Activated T-cell treated with anti-CD3 and anti-CD28 coated beads, Interleukin-2, amount 50 U/mL, for 1 hour (primary cell): Measurements from ENCODE around the gene PTPN9.
"Not testable (repeated sequence)": the region's sequence is repeated elsewhere in the genome, so short reads cannot be mapped to it uniquely, and the experiment has no call there.

ENCODE experiments used
- DNase-seq: peaks from one replicate; pipeline ENCODE4 v3.0.0-alpha.2; 2020

PTPN9 gene

DNA sequence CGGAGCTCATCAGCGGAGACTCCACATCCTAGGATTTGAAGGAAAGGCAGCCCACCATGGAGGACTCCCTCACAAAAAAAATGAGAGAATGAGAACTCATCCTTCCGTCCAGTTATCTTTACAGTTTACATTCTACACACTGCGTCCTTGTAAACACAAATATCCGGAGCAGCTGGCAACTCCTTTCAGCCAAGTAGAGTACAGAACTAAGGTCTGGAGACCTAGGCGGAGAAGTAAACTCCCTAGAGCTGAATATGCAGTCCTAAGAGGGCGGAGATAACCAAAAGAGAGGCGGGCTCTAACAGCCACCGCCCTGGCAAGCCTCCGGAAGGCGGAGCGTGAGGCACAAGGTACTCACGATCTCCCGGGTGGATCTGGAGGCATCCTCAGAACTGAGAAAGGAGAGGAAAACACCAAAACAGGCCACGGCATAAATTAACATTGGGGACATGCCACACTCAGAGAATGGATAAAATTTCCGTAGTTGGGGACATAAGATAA lies 126.7 kb downstream of the PTPN9 start:
- DNase-seq, result peak; percentile 75

DNA sequence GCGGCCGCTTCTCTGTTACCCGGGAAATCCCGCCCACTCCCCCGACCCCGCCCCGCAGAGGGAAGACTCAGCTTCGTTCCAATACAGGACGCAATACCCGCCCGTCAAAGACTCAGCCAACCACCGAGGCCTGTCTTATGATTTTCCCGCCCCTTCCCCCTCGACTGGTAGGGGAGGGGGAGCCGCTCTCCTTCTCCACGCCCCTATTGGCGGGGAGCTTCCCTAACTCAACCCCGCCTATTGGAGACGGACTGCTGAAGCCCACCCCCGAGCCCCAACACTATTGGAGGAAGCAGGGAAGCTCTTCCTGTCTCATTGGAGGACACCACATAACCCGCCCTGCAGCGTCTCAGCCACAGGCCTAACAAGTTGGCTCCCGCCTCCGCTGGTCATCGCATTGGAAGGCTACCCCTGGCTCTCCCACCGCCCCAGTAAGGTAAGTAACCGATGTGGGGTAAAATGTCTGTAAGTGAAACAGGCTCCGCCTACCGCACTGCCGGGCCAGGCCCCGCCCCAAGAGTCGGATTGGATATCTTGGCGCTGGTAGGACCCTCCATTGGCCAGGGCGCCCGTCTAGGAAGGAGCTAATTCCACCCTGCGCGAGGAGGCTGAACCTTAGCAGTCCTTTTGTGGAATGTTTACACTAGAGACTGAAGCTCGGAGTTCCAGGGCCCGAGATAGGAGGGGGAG lies 127.3 kb downstream of the PTPN9 start, which contains the start of gene SIN3A:
Gene SIN3A (minus strand): TSS at position 17 of the 690 bp plus-strand sequence. CDS start 21,315 bp downstream, outside the sequence.
- DNase-seq, result peak; percentile 97

DNA sequence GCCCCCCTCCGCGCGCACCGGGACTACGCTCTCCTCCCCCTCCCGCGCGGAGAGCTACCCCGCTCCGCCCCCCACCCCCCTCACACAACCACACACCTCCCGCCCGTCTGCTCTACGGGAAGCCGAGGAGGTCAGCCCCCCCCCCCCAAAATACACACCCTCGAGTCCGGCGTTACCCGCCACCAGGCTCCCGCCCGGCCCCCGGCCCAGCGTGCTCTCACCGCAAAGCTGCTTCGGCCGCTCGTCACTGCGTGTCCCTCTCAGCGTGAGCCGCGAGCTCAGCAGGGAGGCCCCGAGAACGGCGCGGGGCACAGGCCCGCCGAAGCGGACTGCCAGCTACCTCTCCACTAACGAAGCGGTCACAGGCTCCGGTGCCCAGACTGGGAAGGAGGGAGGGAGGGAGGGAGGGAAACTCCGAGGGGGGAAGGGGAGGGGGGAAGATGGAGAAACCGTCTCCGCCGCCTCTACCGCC lies 127.9 kb downstream of the PTPN9 start:
- no peak for DNase-seq

DNA sequence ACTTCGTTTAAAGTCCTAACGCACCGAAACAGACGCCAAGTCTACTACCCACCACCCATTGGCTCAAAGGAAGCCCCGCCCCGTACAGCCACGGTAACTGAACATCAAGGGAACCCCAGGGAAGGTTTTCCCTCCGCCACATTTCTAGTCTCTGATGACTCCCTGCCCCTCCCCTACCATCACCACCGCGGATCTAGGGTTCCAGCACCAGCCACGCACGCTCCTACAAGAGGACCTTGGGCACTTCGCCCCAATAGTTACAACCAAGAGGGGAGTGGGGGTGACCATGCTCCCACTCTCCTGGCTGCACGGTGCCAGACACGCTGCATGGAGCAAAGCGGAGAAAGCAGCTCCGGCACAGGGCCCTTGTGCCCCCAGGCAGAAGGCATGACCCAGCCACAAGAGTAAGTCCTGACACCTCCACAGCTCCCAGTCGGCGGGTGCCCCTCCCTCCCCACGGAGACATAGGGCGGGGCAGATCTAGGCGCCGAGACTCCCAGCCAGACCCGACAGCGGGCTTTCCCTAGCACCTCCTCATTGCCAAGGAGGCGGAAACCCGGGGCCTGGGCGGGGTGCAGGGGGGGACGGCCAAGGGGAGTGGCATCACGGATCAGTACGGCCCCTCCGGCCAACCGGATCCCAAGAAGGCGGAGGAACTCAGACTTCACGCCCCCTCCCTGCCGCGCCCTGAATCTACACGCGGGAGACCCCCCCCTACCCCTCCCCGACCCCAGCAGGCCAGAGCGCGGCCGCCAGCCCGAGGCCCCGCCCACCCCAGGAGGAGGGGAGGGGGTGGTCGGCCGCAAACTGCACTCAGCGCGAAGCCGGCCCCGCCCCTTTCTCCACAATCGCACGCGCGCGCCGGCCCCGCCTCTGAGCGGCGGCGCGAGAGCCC lies 128.6 kb downstream of the PTPN9 start:
- DNase-seq, result peak; percentile 97

DNA sequence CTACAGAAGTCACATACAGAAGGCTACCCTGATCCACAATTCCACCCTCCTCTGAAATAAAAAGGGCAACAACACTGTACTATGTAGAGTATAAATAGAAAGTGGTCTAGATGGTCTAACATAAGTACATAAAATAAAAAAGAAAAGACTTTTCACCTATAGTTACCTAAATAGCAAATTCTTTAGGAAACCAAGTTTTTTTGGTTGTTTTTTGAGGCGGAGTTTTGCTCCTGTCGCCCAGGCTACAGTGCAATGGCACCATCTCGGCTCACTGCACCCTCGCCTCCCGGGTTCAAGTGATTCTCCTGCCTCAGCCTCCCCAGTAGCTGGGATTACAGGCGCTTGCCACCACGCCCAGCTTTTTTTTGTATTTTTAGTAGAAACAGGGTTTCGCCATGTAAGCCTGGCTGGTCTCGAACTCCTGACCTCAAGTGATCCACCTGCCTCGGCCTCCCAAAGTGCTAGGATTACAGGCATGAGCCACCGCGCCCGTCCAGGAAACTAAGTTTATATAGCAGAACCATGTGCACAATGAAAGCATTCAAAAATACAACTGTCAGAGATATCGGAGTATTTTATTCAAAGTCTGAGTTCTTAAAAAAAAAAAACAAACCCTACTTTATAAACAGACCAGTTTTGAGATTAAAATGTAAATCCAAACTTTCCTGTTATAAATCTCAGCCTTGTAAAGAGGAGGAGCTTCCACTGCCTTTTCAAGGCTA lies 129.4 kb downstream of the PTPN9 start:
- DNase-seq, result no peak

DNA sequence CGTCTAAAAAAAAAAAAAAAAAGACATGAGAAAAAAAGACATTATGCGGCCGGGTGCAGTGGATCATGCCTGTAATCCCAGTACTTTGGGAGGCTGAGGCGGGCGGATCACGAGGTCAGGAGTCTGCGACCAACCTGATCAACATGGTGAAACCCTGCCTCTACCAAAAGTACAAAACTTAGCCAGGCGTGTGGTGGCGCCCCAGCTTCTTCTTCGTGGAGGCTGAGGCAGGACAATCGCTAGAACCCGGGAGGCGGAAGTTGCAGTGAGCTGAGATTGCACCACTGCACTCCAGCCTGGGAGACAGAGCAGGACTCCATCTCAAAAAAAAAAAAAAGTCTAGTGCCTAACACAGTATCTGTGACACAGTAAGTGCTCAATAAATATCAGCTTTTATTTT lies 130.9 kb downstream of the PTPN9 start:
- DNase-seq, result not testable (repeated sequence)

DNA sequence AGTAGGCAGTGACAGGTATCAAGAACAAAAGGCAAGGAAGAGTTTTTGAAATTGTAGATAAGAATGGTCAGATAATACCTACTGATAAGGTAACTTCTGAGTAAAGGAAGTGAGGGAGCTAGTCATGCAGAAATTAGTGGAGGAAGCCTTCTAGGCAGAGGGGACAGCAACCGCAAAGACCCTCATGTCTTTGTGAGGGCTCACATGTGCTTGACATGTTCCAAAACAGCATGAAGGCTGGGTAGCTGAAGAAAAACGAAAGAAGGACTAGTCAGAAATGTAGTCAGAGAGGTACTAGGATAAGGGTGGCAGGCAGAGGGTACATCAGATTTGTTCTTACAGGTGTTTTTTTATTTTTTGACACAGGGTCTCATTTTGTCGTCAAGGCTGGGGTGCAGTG lies 133.0 kb downstream of the PTPN9 start:
- no peak for DNase-seq

DNA sequence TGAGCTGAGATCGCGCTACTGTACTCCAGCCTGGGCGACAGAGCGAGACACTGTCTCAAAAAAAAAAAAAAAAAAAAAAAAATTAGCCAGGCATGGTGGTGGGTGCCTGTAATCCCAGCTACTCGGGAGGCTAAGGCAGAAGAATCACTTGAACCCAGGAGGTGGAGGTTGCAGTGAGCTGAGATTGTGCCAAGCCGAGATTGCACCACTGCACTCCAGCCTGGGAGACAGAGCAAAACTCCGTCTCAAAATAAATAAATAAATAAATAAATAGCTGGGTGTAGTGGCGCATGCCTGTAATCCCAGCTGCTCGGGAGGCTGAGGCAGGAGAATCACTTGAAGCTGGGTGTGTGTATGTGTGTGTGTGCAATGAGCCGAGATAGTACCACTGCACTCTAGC lies 133.8 kb downstream of the PTPN9 start:
- not testable (repeated sequence) for DNase-seq

DNA sequence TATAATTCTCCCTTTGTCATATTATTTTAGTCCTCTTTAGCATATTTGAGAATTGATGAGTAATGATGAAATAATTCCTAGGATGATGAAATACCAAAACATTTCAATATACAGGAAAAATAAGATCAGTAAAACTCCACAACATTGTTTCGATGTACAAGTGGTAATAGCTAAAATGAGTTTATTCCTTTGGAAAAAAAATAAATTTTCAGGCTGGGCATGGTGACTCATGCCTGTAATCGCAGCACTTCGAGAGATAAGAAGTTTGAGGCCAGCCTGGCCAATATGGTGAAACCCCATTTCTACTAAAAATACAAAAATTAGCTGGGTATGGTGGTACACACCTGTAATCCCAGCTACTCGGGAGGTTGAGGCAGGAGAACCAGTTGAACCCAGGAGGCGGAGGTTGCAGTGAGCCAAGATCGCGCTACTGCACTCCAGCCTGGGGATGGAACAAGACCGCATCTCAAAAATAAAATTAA lies 135.1 kb downstream of the PTPN9 start:
- DNase-seq, result not testable (repeated sequence)

DNA sequence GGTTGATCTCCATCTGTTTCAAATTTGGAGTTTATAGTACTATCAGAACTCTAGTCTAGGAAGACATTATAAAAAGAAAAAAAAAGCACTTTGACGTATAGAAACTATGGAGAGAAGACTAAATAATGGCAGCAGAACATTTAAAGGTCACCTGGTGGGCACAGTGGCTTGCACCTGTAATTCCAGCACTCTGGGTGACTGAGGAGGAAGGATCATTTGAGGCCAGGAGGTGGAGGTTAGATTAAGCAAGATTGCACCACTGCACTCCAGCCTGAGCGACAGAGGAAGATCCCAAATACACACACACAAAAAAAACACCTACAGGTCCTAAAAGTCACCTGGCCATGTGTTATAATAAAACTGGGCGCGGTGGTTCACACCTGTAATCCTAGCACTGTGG lies 141.4 kb downstream of the PTPN9 start:
- no peak for DNase-seq

DNA sequence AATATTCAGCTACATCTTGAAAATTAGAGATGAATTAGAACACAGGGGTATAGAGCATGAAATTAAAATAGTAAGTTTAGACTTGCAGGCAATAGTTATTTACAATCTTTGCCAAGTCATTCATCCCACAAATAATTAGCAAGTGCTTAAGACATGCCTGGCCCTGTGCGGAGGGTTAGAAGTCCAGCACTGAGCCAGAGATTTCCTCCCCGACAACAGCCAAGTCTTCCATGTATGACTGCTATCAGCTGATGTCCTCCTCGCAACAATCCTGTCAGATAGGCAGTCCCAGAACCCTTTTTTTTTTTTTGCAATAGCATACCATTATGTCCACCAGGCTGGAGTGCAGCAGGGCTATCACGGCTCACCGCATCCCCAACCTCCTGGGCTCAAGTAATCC lies 142.2 kb downstream of the PTPN9 start:
- DNase-seq, result no peak

DNA sequence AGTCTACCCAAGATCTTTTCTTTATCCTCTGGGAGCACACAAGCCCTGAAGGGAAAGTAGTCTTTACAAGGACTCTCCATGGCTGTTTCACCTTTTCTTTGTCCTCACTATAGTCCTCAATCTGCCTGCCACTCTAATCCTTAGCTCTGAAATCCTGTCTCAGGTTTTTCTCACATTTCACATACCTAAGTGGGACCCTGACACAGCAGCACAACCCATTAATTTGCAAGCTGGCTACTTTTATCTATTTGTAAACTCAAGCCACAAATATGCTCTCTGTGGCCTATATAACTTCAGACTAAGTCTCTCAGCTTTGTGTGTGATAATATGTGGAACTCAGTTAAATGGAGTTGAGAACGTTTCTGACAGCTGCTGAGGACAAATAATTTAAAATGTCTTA lies 147.4 kb downstream of the PTPN9 start:
- no peak for DNase-seq

DNA sequence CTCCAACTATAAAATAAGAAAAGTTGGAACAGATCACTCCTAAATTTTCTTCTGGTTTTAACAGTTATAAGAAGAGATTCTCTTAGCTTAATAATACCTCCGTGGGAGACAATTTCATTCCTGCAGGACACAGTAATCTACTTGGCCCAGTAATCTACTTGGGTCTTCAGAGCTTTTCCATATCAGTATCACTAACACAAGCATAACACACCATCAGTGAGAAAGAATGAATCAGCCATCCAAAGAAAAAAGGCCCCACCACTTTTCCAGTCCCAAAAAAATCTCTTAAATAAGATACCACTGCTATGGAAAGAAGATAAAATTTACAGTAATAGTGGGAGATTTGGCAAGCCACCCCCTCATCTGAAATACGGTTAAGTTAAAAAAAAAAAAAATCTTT lies 147.8 kb downstream of the PTPN9 start:
- no peak for DNase-seq

DNA sequence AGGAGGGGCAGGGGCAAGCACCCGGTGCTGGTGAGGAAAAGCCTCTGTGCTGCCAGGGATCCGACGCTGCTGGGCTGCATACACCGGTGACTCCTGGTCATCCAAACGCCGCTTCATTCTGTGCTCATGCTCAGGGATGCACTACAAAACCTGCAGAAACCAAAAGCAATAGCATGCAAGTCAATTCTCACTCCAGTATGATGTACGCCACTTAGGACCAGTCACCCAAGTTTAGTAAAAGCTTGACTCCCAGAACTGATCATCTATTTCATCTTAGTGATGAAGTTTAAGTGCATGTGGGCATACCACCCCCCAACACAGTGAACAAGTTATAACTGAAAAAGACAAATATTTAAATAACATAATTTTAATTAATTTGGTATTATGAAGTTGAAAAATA lies 148.9 kb downstream of the PTPN9 start:
- DNase-seq, result no peak

DNA sequence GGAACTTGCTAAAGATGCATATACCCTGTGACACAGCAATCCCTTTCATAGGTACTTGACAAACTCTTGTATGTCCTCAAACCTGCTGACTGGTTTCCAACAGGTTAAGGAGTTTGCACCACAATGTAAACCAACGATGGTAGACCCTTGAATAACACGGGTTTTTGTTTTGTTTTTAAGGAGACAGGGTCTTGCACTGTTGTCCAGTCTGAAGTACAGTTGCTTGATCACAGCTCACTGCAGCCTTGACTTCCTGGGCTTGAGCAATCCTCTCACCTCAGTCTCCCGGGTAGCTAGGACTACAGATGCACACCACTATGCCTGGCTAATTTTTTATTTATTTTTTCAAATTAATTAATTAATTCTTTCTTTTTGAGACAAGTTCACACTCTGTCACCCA lies 151.0 kb downstream of the PTPN9 start:
- no peak for DNase-seq

DNA sequence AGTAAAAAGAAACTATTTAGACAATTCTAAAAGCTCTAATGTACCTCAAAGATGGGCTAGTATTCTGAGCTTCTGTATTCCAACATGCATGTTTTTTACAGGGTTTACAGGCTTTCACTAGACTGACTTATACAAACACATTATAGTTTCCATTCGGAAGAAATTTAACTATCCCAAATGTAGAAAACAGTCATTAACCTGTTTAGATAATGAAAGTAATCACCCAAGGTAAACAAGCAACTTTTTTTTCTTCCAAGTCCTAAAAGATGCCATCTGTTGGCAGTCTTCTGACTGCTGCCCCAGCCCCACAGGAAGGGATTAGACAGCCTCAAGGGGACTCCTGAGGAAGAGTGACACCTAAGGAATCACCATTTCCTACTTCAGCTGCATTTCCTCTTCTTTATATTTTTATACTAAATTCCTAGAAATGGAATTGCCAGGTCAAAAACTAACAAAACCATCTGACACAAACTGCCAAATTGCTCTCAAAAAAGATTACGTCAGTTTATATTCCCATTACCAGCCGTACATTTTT lies 153.1 kb downstream of the PTPN9 start:
- DNase-seq, result no peak

DNA sequence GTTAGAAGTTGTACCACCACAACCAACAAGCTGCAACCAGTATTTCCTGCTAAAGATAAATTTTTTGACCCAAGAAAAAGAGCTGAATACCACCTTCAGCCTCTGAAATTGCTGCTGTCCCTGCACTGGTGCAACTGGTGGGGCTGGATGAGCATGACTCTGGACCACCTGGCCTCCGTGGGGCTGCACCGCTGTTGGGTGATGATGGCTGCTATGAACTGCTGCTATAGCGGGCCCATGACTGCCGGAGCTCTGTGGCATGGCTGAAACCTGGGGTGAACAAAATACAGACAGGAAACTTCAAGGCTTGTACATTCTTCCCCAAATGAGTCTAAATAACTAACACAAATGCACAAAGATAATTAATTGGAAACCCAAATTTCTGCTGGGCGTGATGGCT lies 156.6 kb downstream of the PTPN9 start:
- no peak for DNase-seq

DNA sequence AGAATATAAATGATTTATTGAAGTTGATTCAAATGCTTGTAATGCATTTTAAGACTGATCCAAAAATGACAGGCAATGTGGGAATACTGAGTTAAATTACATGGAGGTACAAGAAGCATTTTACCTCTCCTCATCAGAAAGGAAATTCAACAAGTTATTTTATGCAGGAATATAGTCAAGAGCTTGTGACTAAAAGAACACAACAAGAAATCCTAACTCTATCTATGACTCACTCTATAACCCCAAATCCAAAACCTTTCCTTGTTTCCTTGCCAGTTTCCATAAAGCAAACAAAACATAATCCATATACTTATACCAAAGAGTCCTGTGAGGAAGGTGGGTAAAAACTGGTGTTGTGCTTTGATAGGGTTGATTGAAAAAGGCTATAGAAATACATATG lies 158.4 kb downstream of the PTPN9 start:
- no peak for DNase-seq

DNA sequence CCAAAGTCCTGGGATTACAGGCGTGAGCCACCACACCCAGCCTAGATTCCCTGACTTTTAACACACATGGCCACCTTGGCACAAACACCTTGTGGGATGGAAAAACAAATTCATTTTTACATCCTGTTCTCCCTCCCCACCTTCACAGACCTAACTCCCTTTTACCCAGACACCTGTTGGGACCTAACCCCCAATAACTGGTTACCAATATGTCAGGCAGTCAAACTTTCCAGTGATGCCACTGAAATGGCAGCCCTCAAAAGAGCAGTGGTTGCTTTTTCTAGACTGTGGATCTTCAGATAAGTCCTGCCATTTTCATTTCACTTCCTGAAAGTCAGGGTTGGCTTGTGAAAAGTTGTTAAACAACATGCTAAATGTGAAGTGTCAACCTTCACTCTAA lies 162.5 kb downstream of the PTPN9 start:
- no peak for DNase-seq
